Endothelial cell of umbilical vein (primary cell): ENCODE results near the gene B4GALT6. TPM values are rescaled to one million over a fixed set of nuclear protein-coding genes. Genes with fewer than 3 reads are reported as not detected.

ENCODE experiments used
- BruUV-seq: library from RNA; stranded (reverse); fragments of 400-500 nt; replicated peaks from 2 replicates; lab custom pipeline; 2021; lab: Mats Ljungman, UMichigan
- CTCF ChIA-PET: fragments of 300-600, 350-600 bp; sonication (Branson Sonifier 250); formaldehyde crosslinking; loops from one replicate; lab custom pipeline; 2021; ENCODE audit warnings: antibody characterized with exemption, inconsistent platforms; lab: Charles Lee
- POLR2A ChIA-PET: fragments of 300-600, 350-600 bp; sonication (Branson Sonifier 250); formaldehyde crosslinking; loops from one replicate; lab custom pipeline; 2021; ENCODE audit warnings: antibody characterized with exemption, inconsistent platforms; lab: Charles Lee
- DNase-seq: peaks from one replicate; pipeline ENCODE4 v3.0.0-alpha.2; 2011; ENCODE audit warnings: low read depth, low spot score
- FAIRE-seq: peaks from 2 replicates; lab custom pipeline; 2011; peaks lifted over from hg19 to GRCh38; lab: Jason Lieb, UNC
- H2AFZ ChIP-seq: 2 replicates; pipeline ENCODE4 v1.6.0; 2012; ENCODE audit warnings: low read depth, low read length, control low read depth, inconsistent platforms
- H3K27ac ChIP-seq: 2 replicates; pipeline ENCODE4 v1.5.1; 2011; ENCODE audit warnings: low read depth, mild to moderate bottlenecking, control low read depth, low read length, moderate library complexity; ENCODE audit not compliant: insufficient read depth
- H3K27me3 ChIP-seq, 2 experiments: 2 replicates each; pipeline versions ENCODE4 v1.6.0 to v1.6.1; 2011; ENCODE audit warnings: low read length in 2 of 2, mixed read lengths in 1 of 2; ENCODE audit not compliant: control insufficient read depth in 2 of 2, insufficient read depth in 2 of 2
- H3K36me3 ChIP-seq, 2 experiments: 2 replicates in 1 of 2; 3 replicates in 1 of 2; pipeline ENCODE4 v1.5.1; 2011; ENCODE audit warnings: low read length in 2 of 2, mild to moderate bottlenecking in 1 of 2, moderate library complexity in 1 of 2; ENCODE audit not compliant: control insufficient read depth in 2 of 2, insufficient read depth in 2 of 2; ENCODE audit errors: extremely low read depth in 1 of 2
- H3K4me1 ChIP-seq: 3 replicates; pipeline ENCODE4 v1.5.1; 2011; ENCODE audit warnings: mild to moderate bottlenecking, low read length; ENCODE audit not compliant: control insufficient read depth, insufficient read depth; ENCODE audit errors: extremely low read depth
- H3K4me2 ChIP-seq: 2 replicates; pipeline ENCODE4 v1.6.1; 2011; ENCODE audit warnings: low read length, control low read depth, mixed read lengths; ENCODE audit not compliant: insufficient read depth
- H3K4me3 ChIP-seq, 3 experiments: fragments of 200-600 bp in 1 of 3; sonication (generic), shearing (Covaris generic) in 1 of 3; replicated peaks in 1 of 3; 2 replicates each; pipeline ENCODE4 v1.5.1; 2011 to 2016; ENCODE audit warnings: control low read depth in 3 of 3, low read length in 3 of 3, mild to moderate bottlenecking in 2 of 3, inconsistent platforms in 1 of 3, low read depth in 1 of 3, moderate library complexity in 1 of 3; ENCODE audit not compliant: insufficient read depth in 1 of 3
- H3K79me2 ChIP-seq: 2 replicates; pipeline ENCODE4 v1.6.0; 2012; ENCODE audit warnings: low read length, inconsistent platforms; ENCODE audit not compliant: control insufficient read depth, insufficient read depth
- H3K9ac ChIP-seq: replicated peaks from 2 replicates; pipeline ENCODE3; 2011; ENCODE audit warnings: low read length, control low read depth; ENCODE audit not compliant: insufficient read depth; ENCODE audit errors: extremely low read depth
- H3K9me1 ChIP-seq: replicated peaks from 3 replicates; pipeline ENCODE4 v1.6.0; 2011; ENCODE audit warnings: mild to moderate bottlenecking, low read length; ENCODE audit not compliant: control insufficient read depth, insufficient read depth; ENCODE audit errors: extremely low read depth
- H3K9me3 ChIP-seq: replicated peaks from 2 replicates; pipeline ENCODE4 v1.5.1; 2012; ENCODE audit warnings: low read length, inconsistent platforms; ENCODE audit not compliant: control insufficient read depth, insufficient read depth
- H4K20me1 ChIP-seq: replicated peaks from 2 replicates; pipeline ENCODE3; 2011; ENCODE audit warnings: mild to moderate bottlenecking, low read length; ENCODE audit not compliant: control insufficient read depth, insufficient read depth; ENCODE audit errors: extremely low read depth
- CTCF ChIP-seq, 2 donors: IDR thresholded peaks; 1 replicate in 1 of 2; 2 replicates in 1 of 2; pipeline ENCODE4 v1.5.1; 2011; ENCODE audit warnings: low read length in 2 of 2, mild to moderate bottlenecking in 2 of 2, moderate library complexity in 2 of 2, control low read depth in 1 of 2, inconsistent platforms in 1 of 2, low read depth in 1 of 2; ENCODE audit not compliant: insufficient read depth in 1 of 2; ENCODE audit errors: extremely low read depth in 1 of 2
- EZH2 ChIP-seq: IDR thresholded peaks from 2 replicates; pipeline ENCODE4 v1.6.1; 2012; ENCODE audit warnings: borderline replicate concordance, low read depth, mild to moderate bottlenecking, moderate library complexity, low read length, inconsistent platforms; ENCODE audit not compliant: severe bottlenecking
- FOS ChIP-seq: IDR thresholded peaks from 2 replicates; pipeline ENCODE4 v1.6.1; 2011; ENCODE audit warnings: mild to moderate bottlenecking, low read length, moderate library complexity, borderline replicate concordance; ENCODE audit not compliant: insufficient read depth
- GATA2 ChIP-seq: IDR thresholded peaks from 2 replicates; pipeline ENCODE4 v1.7.0; 2011; ENCODE audit warnings: low read depth, mild to moderate bottlenecking, moderate library complexity, mixed read lengths, low read length; ENCODE audit not compliant: insufficient read length, insufficient read depth
- JUN ChIP-seq: IDR thresholded peaks from 2 replicates; pipeline ENCODE4 v1.6.1; 2011; ENCODE audit warnings: borderline replicate concordance, low read depth; ENCODE audit not compliant: insufficient read length, insufficient read depth
- MAX ChIP-seq: IDR thresholded peaks from 2 replicates; pipeline ENCODE4 v1.6.1; 2011; ENCODE audit not compliant: insufficient read depth, insufficient read length
- MYC ChIP-seq: IDR thresholded peaks from one replicate; pipeline ENCODE4 v1.6.1; 2011; ENCODE audit warnings: mild to moderate bottlenecking, low read depth, low read length
- POLR2A ChIP-seq: IDR thresholded peaks from 2 replicates; pipeline ENCODE4 v1.6.1; 2012; ENCODE audit warnings: low read depth, mild to moderate bottlenecking, control low read depth, low read length
- POLR2AphosphoS5 ChIP-seq: IDR thresholded peaks from 2 replicates; pipeline ENCODE4 v1.6.1; 2012; ENCODE audit warnings: low read depth, mild to moderate bottlenecking, control low read depth, low read length, moderate library complexity; ENCODE audit not compliant: insufficient read depth
- dilution Hi-C: fragments of 300-500 bp; cut with MboI; formaldehyde crosslinking; loops from one replicate; pipeline ENCODE4 v1.15.0; 2019; ENCODE audit warnings: low sequenced_read_pairs; ENCODE audit not compliant: extremely low pct_ligation_motif_present
- intact Hi-C: fragments of 100-400 bp; cut with micrococcal nuclease; formaldehyde crosslinking; loops from one replicate; pipeline ENCODE4 v1.10.0; 2022
- polyA plus RNA-seq, 4 experiments: library from polyadenylated mRNA; depleted of rRNA in 3 of 4; stranded (reverse) in 3 of 4; unstranded in 1 of 4; fragments of >200 nt; gene quantifications; 2 replicates each; pipeline versions ENCODE4 v1.2.1 to v1.2.3, GENCODE V29; 2011 to 2012; ENCODE audit warnings: missing spikeins in 1 of 4
- total RNA-seq: library from RNA; stranded (reverse); gene quantifications from 2 replicates; pipeline ENCODE4 v1.2.3, GENCODE V29; 2021

B4GALT6 gene
- total and polyA plus RNA-seq, 2 donors (not counting 3 experiments of a cell fraction or from before 2014, with no cell fraction given) = 3.9 to 24.2 TPM

GRCh38 chr18:31619291-31619690 is 65.1 kb downstream of the B4GALT6 start:
- H3K4me2 ChIP-seq = no peak overlapping the region

More at GRCh38 chr18:31619291-31619690, 65.1 kb downstream of the B4GALT6 start:
- Histone ChIP-seq H3K4me1 (no peaks in the 10 kb centered on the region), H3K9ac (no peak overlapping the region), H3K9me3 (no peaks in the 10 kb centered on the region), H3K36me3 (no peaks in the 10 kb centered on the region), H3K27ac (no peak overlapping the region), H3K27me3 (no peaks in the 10 kb centered on the region), H4K20me1 (no peaks in the 10 kb centered on the region), H3K4me3 (no peak overlapping the region), H3K9me1 (no peaks in the 10 kb centered on the region), H2AFZ (no peak overlapping the region), H3K79me2 (no peaks in the 10 kb centered on the region)
- no TSS peak for BruUV-seq
- CTCF ChIA-PET = no interaction called here
- intact Hi-C loops = no loop called here
- no peak for FAIRE-seq
- POLR2A ChIA-PET = no interaction called here
- dilution Hi-C loops = no loop called here
- no peak for DNase-seq
- TF ChIP-seq MYC (no peak), POLR2AphosphoS5 (no peak), GATA2 (no peak), MAX (no peak), EZH2 (no peak), JUN (no peak), CTCF (IDR thresholded peaks at IDR 0.05; ENCODE audit: extremely low read depth in 1 of 2, insufficient read depth in 1 of 2, low read depth in 1 of 2, low read length in 2 of 2) (no peak), FOS (no peak), POLR2A (no peak)
